C4-2B (cell line): ENCODE results near the gene SGCA.

Experiments
- CTCF ChIP-seq: fragments of 450-650 bp; conservative IDR thresholded peaks from 2 replicates; pipeline ENCODE4 v1.5.1; 2017; ENCODE audit warnings: mild to moderate bottlenecking
- ZFX ChIP-seq: fragments of 450-650 bp; IDR thresholded peaks from 2 replicates; pipeline ENCODE4 v1.6.1; 2017

DNA sequence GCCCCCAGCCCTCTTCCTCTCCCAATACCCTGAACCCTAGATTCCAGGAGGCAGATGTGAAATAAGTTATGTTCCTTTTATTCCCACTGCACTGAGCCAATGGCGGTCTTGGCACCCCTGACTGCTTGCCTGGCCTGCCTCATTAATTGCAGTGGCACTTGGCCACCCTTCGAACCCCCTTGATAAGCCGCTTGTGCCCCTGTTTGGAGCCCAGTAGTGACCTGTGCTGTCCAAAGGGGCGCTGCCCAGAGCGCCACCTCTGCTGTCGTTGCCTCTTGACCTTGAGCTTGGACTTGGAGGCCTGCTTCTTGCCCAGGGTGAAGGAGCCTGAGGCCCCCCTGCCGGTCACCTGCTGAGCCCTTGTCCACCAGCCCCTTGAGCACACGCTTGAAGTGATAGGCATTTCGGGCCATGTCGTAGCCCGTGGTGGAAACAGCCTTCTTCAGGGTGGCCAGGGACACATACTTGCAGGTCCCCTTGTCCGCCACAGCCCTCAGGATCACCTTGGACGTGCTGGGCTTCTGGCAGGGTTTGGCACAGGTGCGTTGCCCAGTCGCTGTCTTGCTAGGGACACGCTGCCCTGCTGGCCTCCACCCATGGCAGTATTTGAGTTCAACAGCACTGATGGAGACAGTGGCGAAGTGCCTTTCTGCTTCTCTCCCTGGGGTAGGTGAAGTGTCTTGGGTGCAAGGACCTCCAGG lies 5.7 kb downstream of the SGCA start:
- TF ChIP-seq CTCF: no peak
- TF ChIP-seq ZFX: no peak
